ENCODE measurements around the gene CX3CL1. TPM values are rescaled to one million over a fixed set of nuclear protein-coding genes. Genes with fewer than 3 reads are reported as not detected.

CX3CL1 gene
- 0.07 to 0.15 TPM (median 0.12 TPM) in 5 replicates for total RNA-seq (2022; extraction: Qiagen RNA extraction; ENCODE audit: low read depth)

GRCh38 chr16:57372372-57373116 is at the start of gene CX3CL1:
Gene CX3CL1 (plus strand): TSS chr16:57372490. CDS start chr16:57372569, 79 bp downstream.

DNA sequence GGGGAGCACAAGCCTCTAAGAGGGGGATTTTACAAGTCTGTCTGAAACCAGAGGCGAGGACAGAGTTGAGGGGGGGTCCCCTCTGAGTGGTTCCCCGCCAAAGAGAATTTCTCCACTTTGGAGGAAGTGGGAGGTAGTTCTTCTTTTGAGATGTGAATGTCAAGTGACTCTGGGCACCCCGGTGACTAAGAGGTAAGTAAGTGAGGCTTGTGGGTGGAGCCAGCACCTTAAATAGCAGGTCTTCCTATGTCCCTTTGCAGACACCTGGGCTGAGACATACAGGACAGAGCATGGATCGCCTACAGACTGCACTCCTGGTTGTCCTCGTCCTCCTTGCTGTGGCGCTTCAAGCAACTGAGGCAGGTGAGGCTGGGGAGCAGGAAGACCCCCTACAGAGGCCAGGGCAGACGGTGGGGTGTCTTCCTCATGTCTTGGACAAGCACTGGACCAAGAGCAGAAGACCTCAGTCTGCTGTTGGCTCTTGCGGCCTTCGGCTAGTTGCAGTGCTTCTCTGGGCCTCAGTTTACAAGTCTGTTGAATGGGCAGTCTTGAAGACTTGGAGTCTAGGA is 13.7 kb upstream of the CX3CL1 start, which contains the start of gene CCL22:
Gene CCL22, plus strand, starts transcription at position 257 of the 569 bp plus-strand sequence. Its CDS starts 34 bp downstream, at position 291.

GRCh38 chr16:57403965-57404817 is 31.9 kb downstream of the CX3CL1 start, which contains the start of gene CCL17:
Gene CCL17 (plus strand): TSS chr16:57404767. CDS start chr16:57413933, 9,166 bp downstream.

Other genes with a start within 250 kb of the CX3CL1 start
- gene PSME3IP1, start 186.5 kb upstream of the CX3CL1 start, total RNA-seq (2022; extraction: Qiagen RNA extraction; ENCODE audit: low read depth) = 93.2 to 116 TPM (median 95.2 TPM) in 5 replicates
- gene RSPRY1, start 186.2 kb upstream of the CX3CL1 start, total RNA-seq (2022; extraction: Qiagen RNA extraction; ENCODE audit: low read depth) = 22.0 to 32.9 TPM (median 25.0 TPM) in 5 replicates
- 65.8 to 74.4 TPM (median 73.4 TPM) in 5 replicates for gene ARL2BP, start 127.2 kb upstream of the CX3CL1 start, total RNA-seq (2022; extraction: Qiagen RNA extraction; ENCODE audit: low read depth)
- gene PLLP, start 87.8 kb upstream of the CX3CL1 start, total RNA-seq (2022; extraction: Qiagen RNA extraction; ENCODE audit: low read depth) = 1.2 to 1.9 TPM (median 1.7 TPM) in 5 replicates
- gene CCL22, start 13.7 kb upstream of the CX3CL1 start, total RNA-seq (2022; extraction: Qiagen RNA extraction; ENCODE audit: low read depth) = 0.02 to 0.09 TPM (median 0.06 TPM) in 3 of 5 replicates, not detected in the others
- not detected in 5 replicates for gene CCL17, start 32.3 kb downstream of the CX3CL1 start, total RNA-seq (2022; extraction: Qiagen RNA extraction; ENCODE audit: low read depth)
- 69.6 to 90.0 TPM (median 71.2 TPM) in 5 replicates for gene CIAPIN1, start 74.9 kb downstream of the CX3CL1 start, total RNA-seq (2022; extraction: Qiagen RNA extraction; ENCODE audit: low read depth)
- gene COQ9, start 75.0 kb downstream of the CX3CL1 start, total RNA-seq (2022; extraction: Qiagen RNA extraction; ENCODE audit: low read depth) = 42.8 to 54.2 TPM (median 53.5 TPM) in 5 replicates
- 109 to 165 TPM (median 112 TPM) in 5 replicates for gene POLR2C, start 90.2 kb downstream of the CX3CL1 start, total RNA-seq (2022; extraction: Qiagen RNA extraction; ENCODE audit: low read depth)
- 34.6 to 44.9 TPM (median 41.6 TPM) in 5 replicates for gene DOK4, start 114.0 kb downstream of the CX3CL1 start, total RNA-seq (2022; extraction: Qiagen RNA extraction; ENCODE audit: low read depth)
- 6.9 to 10.9 TPM (median 9.9 TPM) in 5 replicates for gene CCDC102A, start 164.1 kb downstream of the CX3CL1 start, total RNA-seq (2022; extraction: Qiagen RNA extraction; ENCODE audit: low read depth)
- 0.05 to 0.07 TPM (median 0.07 TPM) in 3 of 5 replicates, not detected in the others for gene ADGRG5, start 170.2 kb downstream of the CX3CL1 start, total RNA-seq (2022; extraction: Qiagen RNA extraction; ENCODE audit: low read depth)